Activated naive CD8-positive, alpha-beta T cell (primary cell): ENCODE data around the gene THSD4.
"Not testable (repeated sequence)": the region's sequence is repeated elsewhere in the genome, so short reads cannot be mapped to it uniquely, and the experiment has no call there.

ENCODE experiments used
- H3K27ac Mint-ChIP-seq: one replicate; pipeline ENCODE4 v1.8.0; 2021; ENCODE audit warnings: mixed read lengths
- H3K27me3 Mint-ChIP-seq: one replicate; pipeline ENCODE4 v1.8.0; 2021; ENCODE audit warnings: mixed read lengths
- H3K36me3 Mint-ChIP-seq: one replicate; pipeline ENCODE4 v1.8.0; 2021; ENCODE audit warnings: mixed read lengths
- H3K4me1 Mint-ChIP-seq: one replicate; pipeline ENCODE4 v1.8.0; 2021; ENCODE audit warnings: low read depth, mixed read lengths
- H3K4me3 Mint-ChIP-seq: one replicate; pipeline ENCODE4 v1.8.0; 2021; ENCODE audit warnings: mild to moderate bottlenecking, mixed read lengths
- H3K9me3 Mint-ChIP-seq: one replicate; pipeline ENCODE4 v1.8.0; 2021; ENCODE audit warnings: low read depth, mixed read lengths

Gene THSD4

GRCh38 chr15:71314956-71315537, 199.8 kb downstream of the THSD4 start:
- H3K27me3 Mint-ChIP-seq, result peaks cover 2% of the 10 kb centered on the region
- H3K9me3 Mint-ChIP-seq, result peaks cover 9% of the 10 kb centered on the region
- H3K4me3 Mint-ChIP-seq, result no peak overlapping the region
- H3K36me3 Mint-ChIP-seq, result no peaks in the 10 kb centered on the region
- H3K27ac Mint-ChIP-seq, result no peak overlapping the region
- H3K4me1 Mint-ChIP-seq, result no peaks in the 10 kb centered on the region

- Mint-ChIP-seq H3K9me3 (peaks cover 9% of the 10 kb centered on the region), H3K4me3 (no peak overlapping the region), H3K4me1 (no peaks in the 10 kb centered on the region), H3K27me3 (peaks cover 2% of the 10 kb centered on the region), H3K27ac (no peak overlapping the region), H3K36me3 (no peaks in the 10 kb centered on the region)
Observed at GRCh38 chr15:71316911-71317310, 201.6 kb downstream of the THSD4 start.

- not testable (repeated sequence) for H3K9me3 Mint-ChIP-seq, H3K27ac Mint-ChIP-seq, H3K27me3 Mint-ChIP-seq, H3K36me3 Mint-ChIP-seq, H3K4me3 Mint-ChIP-seq, H3K4me1 Mint-ChIP-seq
Observed at GRCh38 chr15:71319424-71319823, 204.2 kb downstream of the THSD4 start.

GRCh38 chr15:71319935-71320334, 204.7 kb downstream of the THSD4 start:
- H3K4me1 Mint-ChIP-seq, result no peaks in the 10 kb centered on the region
- H3K36me3 Mint-ChIP-seq, result no peaks in the 10 kb centered on the region
- H3K9me3 Mint-ChIP-seq, result peaks cover 9% of the 10 kb centered on the region
- peaks cover 2% of the 10 kb centered on the region for H3K27me3 Mint-ChIP-seq
- no peak overlapping the region for H3K4me3 Mint-ChIP-seq
- H3K27ac Mint-ChIP-seq, result no peak overlapping the region

- Mint-ChIP-seq H3K27ac (no peak overlapping the region), H3K27me3 (peaks cover 2% of the 10 kb centered on the region), H3K4me3 (no peak overlapping the region), H3K9me3 (peaks cover 4% of the 10 kb centered on the region), H3K36me3 (no peaks in the 10 kb centered on the region), H3K4me1 (no peaks in the 10 kb centered on the region)
Observed at GRCh38 chr15:71323082-71323481, 207.8 kb downstream of the THSD4 start.

- Mint-ChIP-seq H3K27ac (no peak overlapping the region), H3K27me3 (peaks cover 2% of the 10 kb centered on the region), H3K4me1 (no peaks in the 10 kb centered on the region), H3K9me3 (peaks cover 4% of the 10 kb centered on the region), H3K36me3 (no peaks in the 10 kb centered on the region), H3K4me3 (no peak overlapping the region)
Observed at GRCh38 chr15:71323584-71323983, 208.3 kb downstream of the THSD4 start.

GRCh38 chr15:71325481-71325880, 210.2 kb downstream of the THSD4 start:
- H3K4me3 Mint-ChIP-seq, result no peak overlapping the region
- H3K4me1 Mint-ChIP-seq, result no peaks in the 10 kb centered on the region
- no peaks in the 10 kb centered on the region for H3K9me3 Mint-ChIP-seq
- no peaks in the 10 kb centered on the region for H3K36me3 Mint-ChIP-seq
- H3K27ac Mint-ChIP-seq, result no peak overlapping the region
- H3K27me3 Mint-ChIP-seq, result no peaks in the 10 kb centered on the region

- H3K36me3 Mint-ChIP-seq, result no peaks in the 10 kb centered on the region
- H3K4me3 Mint-ChIP-seq, result no peak overlapping the region
- no peaks in the 10 kb centered on the region for H3K4me1 Mint-ChIP-seq
- no peaks in the 10 kb centered on the region for H3K27me3 Mint-ChIP-seq
- H3K27ac Mint-ChIP-seq, result no peak overlapping the region
- no peaks in the 10 kb centered on the region for H3K9me3 Mint-ChIP-seq
Observed at GRCh38 chr15:71328453-71328852, 213.2 kb downstream of the THSD4 start.

GRCh38 chr15:71329041-71329440, 213.8 kb downstream of the THSD4 start:
- Mint-ChIP-seq H3K27me3 (no peaks in the 10 kb centered on the region), H3K4me3 (no peak overlapping the region), H3K4me1 (no peaks in the 10 kb centered on the region), H3K36me3 (no peaks in the 10 kb centered on the region), H3K27ac (no peak overlapping the region), H3K9me3 (no peaks in the 10 kb centered on the region)

GRCh38 chr15:71329497-71330260, 214.4 kb downstream of the THSD4 start:
- no peaks in the 10 kb centered on the region for H3K36me3 Mint-ChIP-seq
- H3K4me3 Mint-ChIP-seq, result no peak overlapping the region
- no peak overlapping the region for H3K27ac Mint-ChIP-seq
- H3K9me3 Mint-ChIP-seq, result no peaks in the 10 kb centered on the region
- no peaks in the 10 kb centered on the region for H3K27me3 Mint-ChIP-seq
- no peaks in the 10 kb centered on the region for H3K4me1 Mint-ChIP-seq

- H3K27ac Mint-ChIP-seq, result no peak overlapping the region
- H3K36me3 Mint-ChIP-seq, result no peaks in the 10 kb centered on the region
- no peaks in the 10 kb centered on the region for H3K9me3 Mint-ChIP-seq
- no peaks in the 10 kb centered on the region for H3K27me3 Mint-ChIP-seq
- no peaks in the 10 kb centered on the region for H3K4me1 Mint-ChIP-seq
- no peak overlapping the region for H3K4me3 Mint-ChIP-seq
Observed at GRCh38 chr15:71330638-71331162, 215.4 kb downstream of the THSD4 start.

- Mint-ChIP-seq H3K27me3 (no peaks in the 10 kb centered on the region), H3K27ac (no peak overlapping the region)
Observed at GRCh38 chr15:71331173-71331572, 215.9 kb downstream of the THSD4 start.

GRCh38 chr15:71332431-71333004, 217.2 kb downstream of the THSD4 start:
- H3K4me1 Mint-ChIP-seq, result no peaks in the 10 kb centered on the region
- H3K4me3 Mint-ChIP-seq, result no peak overlapping the region
- H3K27ac Mint-ChIP-seq, result no peak overlapping the region
- H3K9me3 Mint-ChIP-seq, result no peaks in the 10 kb centered on the region
- H3K27me3 Mint-ChIP-seq, result no peaks in the 10 kb centered on the region
- H3K36me3 Mint-ChIP-seq, result no peaks in the 10 kb centered on the region

More at GRCh38 chr15:71331173-71331572, 215.9 kb downstream of the THSD4 start:
- H3K4me1 Mint-ChIP-seq, result no peaks in the 10 kb centered on the region
- H3K9me3 Mint-ChIP-seq, result no peaks in the 10 kb centered on the region
- H3K36me3 Mint-ChIP-seq, result no peaks in the 10 kb centered on the region
- H3K4me3 Mint-ChIP-seq, result no peak overlapping the region

- Mint-ChIP-seq H3K4me3 (no peak overlapping the region), H3K27me3 (no peaks in the 10 kb centered on the region), H3K4me1 (no peaks in the 10 kb centered on the region), H3K27ac (no peak overlapping the region), H3K36me3 (no peaks in the 10 kb centered on the region), H3K9me3 (no peaks in the 10 kb centered on the region)
Observed at GRCh38 chr15:71333136-71333700, 217.9 kb downstream of the THSD4 start.

GRCh38 chr15:71333839-71334238, 218.6 kb downstream of the THSD4 start:
- H3K4me1 Mint-ChIP-seq, result no peaks in the 10 kb centered on the region
- no peaks in the 10 kb centered on the region for H3K36me3 Mint-ChIP-seq
- H3K9me3 Mint-ChIP-seq, result no peaks in the 10 kb centered on the region
- no peak overlapping the region for H3K27ac Mint-ChIP-seq
- H3K27me3 Mint-ChIP-seq, result no peaks in the 10 kb centered on the region
- no peak overlapping the region for H3K4me3 Mint-ChIP-seq
